NCI-H2227 (cell line): ENCODE measurements around the gene PACSIN1.
A peak's percentile ranks its signal among the peaks of the same experiment; 100 is the strongest.

ENCODE experiments used
- DNase-seq: peaks from one replicate; lab custom pipeline; 2025; ENCODE audit not compliant: unreplicated experiment; lab: John Stamatoyannopoulos, UW

PACSIN1 gene

GRCh38 chr6:34526992-34527728 lies 61.3 kb downstream of the PACSIN1 start:
- DNase-seq: peak; percentile 95

- DNase-seq: no peak
These were observed 62.1 kb downstream of the PACSIN1 start for GRCh38 chr6:34527751-34528670.

GRCh38 chr6:34528996-34529664 lies 63.3 kb downstream of the PACSIN1 start:
- no peak for DNase-seq

- DNase-seq: no peak
These were observed 63.9 kb downstream of the PACSIN1 start for GRCh38 chr6:34529665-34530327.

GRCh38 chr6:34530753-34531365 lies 65.0 kb downstream of the PACSIN1 start:
- no peak for DNase-seq

GRCh38 chr6:34531580-34532201 lies 65.8 kb downstream of the PACSIN1 start:
- DNase-seq: no peak

- DNase-seq: no peak
These were observed 66.4 kb downstream of the PACSIN1 start for GRCh38 chr6:34532230-34532629.

GRCh38 chr6:34534146-34534545 lies 68.3 kb downstream of the PACSIN1 start:
- DNase-seq: no peak

- no peak for DNase-seq
These were observed 68.8 kb downstream of the PACSIN1 start for GRCh38 chr6:34534656-34535055.

GRCh38 chr6:34535199-34535598 lies 69.3 kb downstream of the PACSIN1 start:
- DNase-seq: no peak

GRCh38 chr6:34535646-34536045 lies 69.8 kb downstream of the PACSIN1 start:
- no peak for DNase-seq

- DNase-seq: no peak
These were observed 70.5 kb downstream of the PACSIN1 start for GRCh38 chr6:34536251-34536958.

- DNase-seq: no peak
These were observed 71.3 kb downstream of the PACSIN1 start for GRCh38 chr6:34536959-34537848.

GRCh38 chr6:34537922-34538550 lies 72.2 kb downstream of the PACSIN1 start:
- no peak for DNase-seq

- no peak for DNase-seq
These were observed 72.7 kb downstream of the PACSIN1 start for GRCh38 chr6:34538581-34538980.

- DNase-seq: no peak
These were observed 73.3 kb downstream of the PACSIN1 start for GRCh38 chr6:34539181-34539580.

- DNase-seq: no peak
These were observed 74.3 kb downstream of the PACSIN1 start for GRCh38 chr6:34540222-34540621.

GRCh38 chr6:34540841-34541240 lies 75.0 kb downstream of the PACSIN1 start:
- no peak for DNase-seq
